Fibroblast of mammary gland (primary cell): Measurements from ENCODE around the gene GRAMD1B.

Source experiments
- DNase-seq: peaks from one replicate; pipeline ENCODE4 v3.0.0-alpha.2; 2010; ENCODE audit warnings: low read depth
- H3K4me3 ChIP-seq: 2 replicates; pipeline ENCODE4 v1.5.1; 2011; ENCODE audit warnings: low read depth, mild to moderate bottlenecking, low read length, moderate library complexity; ENCODE audit not compliant: control insufficient read depth
- TF ChIP-seq, protein P1 (sequence below): conservative IDR thresholded peaks from 2 replicates; pipeline ENCODE4 v1.5.1; 2011; ENCODE audit warnings: low read depth, low read length, inconsistent platforms; ENCODE audit not compliant: control insufficient read depth, insufficient read depth

The GRAMD1B gene

DNA sequence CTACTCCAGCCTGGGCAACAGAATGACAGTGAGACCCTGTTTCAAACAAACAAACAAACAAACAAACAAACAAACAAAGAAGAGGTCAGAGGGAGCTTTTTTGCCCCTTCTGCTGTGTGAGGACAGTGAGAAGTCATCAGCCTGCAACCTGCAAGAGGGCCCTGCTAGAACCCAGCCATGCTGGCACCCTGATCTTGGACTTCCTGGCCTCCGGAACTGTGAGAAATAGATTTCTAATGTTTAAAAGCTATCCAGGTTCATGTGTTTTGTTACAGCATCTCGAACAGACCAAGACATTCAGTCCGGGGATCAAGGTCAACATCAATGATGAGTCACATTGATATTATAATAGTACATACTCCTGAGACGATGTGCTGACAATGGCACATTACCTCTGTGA lies 41.4 kb upstream of the GRAMD1B start:
- no peak for DNase-seq
- H3K4me3 ChIP-seq = no peak overlapping the region
- TF ChIP-seq, protein P1, sequence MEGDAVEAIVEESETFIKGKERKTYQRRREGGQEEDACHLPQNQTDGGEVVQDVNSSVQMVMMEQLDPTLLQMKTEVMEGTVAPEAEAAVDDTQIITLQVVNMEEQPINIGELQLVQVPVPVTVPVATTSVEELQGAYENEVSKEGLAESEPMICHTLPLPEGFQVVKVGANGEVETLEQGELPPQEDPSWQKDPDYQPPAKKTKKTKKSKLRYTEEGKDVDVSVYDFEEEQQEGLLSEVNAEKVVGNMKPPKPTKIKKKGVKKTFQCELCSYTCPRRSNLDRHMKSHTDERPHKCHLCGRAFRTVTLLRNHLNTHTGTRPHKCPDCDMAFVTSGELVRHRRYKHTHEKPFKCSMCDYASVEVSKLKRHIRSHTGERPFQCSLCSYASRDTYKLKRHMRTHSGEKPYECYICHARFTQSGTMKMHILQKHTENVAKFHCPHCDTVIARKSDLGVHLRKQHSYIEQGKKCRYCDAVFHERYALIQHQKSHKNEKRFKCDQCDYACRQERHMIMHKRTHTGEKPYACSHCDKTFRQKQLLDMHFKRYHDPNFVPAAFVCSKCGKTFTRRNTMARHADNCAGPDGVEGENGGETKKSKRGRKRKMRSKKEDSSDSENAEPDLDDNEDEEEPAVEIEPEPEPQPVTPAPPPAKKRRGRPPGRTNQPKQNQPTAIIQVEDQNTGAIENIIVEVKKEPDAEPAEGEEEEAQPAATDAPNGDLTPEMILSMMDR = no peak

DNA sequence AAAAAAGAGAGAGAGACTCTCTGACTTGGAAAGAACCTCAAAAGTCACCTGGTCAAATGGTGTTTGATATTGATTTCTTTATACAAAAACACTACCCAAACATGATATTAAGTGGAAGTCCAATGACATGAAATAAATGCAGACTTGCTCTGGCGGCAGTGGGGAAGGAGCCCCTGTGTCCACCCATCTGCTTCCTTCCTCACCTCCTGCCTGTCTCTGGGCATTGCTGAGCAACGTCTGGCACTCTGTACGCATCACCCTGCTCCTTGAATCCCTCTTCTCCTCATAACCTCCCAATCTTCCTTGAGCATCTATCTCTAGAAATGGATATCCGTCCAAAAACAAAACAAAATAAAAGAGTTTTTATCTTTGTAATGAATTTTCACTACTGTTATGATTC lies 39.9 kb upstream of the GRAMD1B start:
- DNase-seq = no peak
- TF ChIP-seq, protein P1 = no peak
- H3K4me3 ChIP-seq = no peak overlapping the region

DNA sequence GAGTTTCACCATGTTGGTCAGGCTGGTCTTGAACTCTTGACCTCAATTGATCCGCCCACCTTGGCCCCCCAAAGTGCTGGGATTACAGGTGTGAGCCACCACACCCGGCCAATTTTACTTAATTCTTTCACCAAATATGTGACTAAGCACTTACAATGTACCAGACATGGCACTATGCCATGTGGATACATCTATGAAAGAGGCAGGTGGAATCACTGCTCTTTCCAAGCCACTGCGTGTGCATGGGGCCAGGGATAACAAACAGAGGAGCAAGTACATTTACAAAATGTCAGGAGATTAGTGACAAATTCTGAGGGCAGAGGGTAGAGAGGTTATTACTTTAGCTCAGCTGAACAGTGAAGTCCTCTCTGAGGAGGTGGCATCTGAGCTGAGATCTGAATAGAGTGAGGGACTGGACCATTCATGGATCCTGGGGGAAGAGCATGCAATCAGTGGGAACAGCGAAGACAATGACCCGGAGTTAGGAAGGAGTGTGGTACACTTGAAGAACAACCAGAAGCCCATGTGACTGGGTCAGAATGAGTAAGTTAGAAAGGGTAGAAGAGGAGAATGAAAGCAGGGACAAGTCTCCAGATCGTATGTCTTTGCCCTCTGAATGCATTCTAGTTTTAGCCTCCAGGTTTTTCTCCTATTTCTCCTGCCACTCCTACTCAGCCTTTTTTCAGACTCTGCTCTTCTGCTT lies 38.3 kb upstream of the GRAMD1B start:
- TF ChIP-seq, protein P1 = no peak
- DNase-seq = no peak
- H3K4me3 ChIP-seq = no peak overlapping the region

DNA sequence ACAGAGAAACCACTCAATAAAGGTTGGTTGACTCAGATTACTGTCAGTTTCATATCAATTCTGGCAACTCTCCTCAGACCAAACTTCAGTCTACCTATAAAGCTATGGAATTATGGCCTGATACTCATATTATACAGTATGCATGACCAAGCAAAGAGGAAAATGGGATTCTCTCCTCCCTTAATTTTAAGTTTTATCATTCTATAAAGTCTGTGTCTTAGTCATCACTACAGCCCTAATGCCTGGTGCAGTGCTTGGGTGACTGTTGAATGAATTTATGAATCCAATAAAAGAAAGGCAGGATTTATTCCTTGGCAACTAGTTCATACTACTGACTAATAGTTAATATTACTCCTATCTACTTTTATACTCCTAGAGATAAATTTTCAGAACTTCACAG lies 37.6 kb upstream of the GRAMD1B start:
- no peak for DNase-seq
- no peak overlapping the region for H3K4me3 ChIP-seq
- TF ChIP-seq, protein P1 = no peak

DNA sequence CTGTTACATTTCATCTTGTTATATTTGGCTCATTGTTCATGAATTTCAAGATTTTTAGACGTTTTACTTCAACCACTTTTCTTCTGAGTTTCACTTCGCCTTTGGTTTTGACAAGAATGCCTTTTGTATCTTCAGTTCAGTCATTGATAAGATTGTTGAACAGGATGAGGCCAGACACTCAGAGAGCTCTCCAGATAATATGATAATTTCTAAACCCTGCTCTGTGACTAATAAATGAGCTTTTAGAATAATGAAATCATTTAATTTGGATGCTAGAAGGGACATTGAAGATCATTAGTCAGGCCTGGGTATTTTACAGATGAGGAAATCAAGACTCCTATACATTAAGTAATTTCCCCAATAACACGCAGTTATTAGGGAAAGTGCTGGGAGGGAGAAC lies 37.2 kb upstream of the GRAMD1B start:
- DNase-seq = no peak
- TF ChIP-seq, protein P1 = no peak

DNA sequence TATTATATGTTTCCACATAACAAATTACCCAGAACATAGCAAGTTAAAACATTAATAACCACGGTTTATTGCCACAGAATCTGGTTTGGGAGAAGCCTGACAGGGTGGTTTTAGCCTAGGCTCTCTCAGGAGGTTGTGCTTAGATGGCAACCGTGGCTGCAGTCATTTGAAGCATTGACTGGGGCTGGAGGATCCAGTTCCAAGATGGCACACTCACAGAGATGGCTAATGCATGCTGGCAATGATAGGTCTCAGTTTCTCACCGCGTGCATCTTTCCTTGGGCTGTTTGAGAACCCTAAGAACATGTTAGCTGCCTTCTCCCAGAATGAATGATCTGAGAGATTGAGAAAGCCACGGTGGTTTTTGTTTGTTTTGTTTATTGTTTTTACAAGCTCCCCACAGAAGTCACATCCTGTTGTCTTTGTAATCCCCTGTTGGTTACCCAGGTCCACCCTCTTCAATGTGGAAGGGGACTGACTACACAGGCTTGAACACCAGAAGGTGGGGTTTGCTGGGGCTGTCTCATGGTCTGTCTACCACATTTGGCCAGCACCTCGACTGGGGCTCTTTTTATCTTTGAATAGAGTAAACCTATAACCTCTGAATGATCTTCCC lies 36.6 kb upstream of the GRAMD1B start:
- no peak for DNase-seq
- H3K4me3 ChIP-seq = no peak overlapping the region
- TF ChIP-seq, protein P1 = no peak

More for the DNA sequence above, 37.2 kb upstream of the GRAMD1B start:
- H3K4me3 ChIP-seq = no peak overlapping the region
